Brain pericyte (primary cell): ENCODE results near the gene EPHA7.

ENCODE experiments used
- DNase-seq: peaks from one replicate; pipeline ENCODE4 v3.0.0-alpha.2; 2012; ENCODE audit warnings: low read depth, low spot score

The EPHA7 gene

DNA sequence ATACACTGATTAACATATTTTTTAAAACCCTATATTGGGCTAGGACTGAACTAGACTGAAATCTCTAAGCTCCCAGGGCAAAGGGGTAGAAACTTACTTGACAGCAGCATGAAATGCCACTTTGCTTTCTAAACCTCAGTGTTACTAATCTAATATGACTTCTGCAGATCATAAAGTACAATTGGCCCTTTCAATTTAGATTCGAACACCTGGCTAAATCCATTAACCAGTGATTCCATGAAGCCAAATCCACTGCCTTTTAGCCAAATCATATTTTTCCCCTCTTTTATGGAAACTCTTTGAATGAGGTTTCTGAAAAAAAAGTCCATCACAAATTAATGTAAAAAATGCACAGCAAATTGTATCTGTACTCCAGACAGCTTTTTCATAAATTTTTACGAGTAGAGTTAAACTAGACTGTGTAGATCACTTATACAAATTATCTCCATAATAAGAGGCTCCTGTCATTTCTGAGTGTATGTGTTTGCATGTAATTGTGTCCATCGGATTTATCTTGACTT lies 25.7 kb downstream of the EPHA7 start:
- no peak for DNase-seq

GRCh38 chr6:93392797-93393196 lies 26.6 kb downstream of the EPHA7 start:
- DNase-seq, result no peak

DNA sequence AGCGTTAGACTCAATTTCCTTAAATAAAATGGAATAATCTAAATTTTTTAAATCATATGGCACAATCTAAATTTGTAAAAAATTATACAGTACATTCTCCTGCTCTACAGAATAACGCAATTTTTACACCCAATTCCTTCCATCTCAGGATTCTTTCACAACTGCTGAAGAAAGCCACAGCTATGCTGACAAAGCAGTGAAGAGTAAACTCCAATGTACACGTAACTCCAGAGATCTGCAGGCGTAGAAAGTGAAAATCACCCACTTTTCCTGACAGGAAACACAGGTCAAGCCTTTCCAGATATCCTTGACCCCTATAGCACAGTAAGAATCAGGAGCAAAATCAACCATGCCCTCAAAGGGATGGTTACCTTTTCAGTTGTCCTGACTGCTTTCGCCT lies 27.4 kb downstream of the EPHA7 start:
- DNase-seq, result no peak

- DNase-seq, result no peak
Observed at GRCh38 chr6:93389192-93389591, 30.2 kb downstream of the EPHA7 start.

DNA sequence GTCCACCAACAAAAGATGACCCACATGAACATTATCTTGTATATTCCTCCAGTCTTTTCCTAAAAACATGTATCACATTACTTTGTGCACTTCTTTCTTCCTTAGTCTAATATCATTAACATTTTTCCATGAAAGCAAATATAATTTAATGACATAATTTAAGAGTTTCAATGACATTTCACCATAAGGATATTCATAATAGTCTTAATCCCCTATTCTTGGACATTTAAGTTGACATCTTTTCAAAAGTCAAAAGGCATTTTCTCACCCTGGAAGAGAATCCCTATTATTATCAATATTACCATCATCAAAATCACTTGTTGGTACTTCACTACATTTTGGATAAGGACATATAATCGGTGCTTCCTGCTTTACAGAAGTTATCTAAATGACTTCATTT lies 31.3 kb downstream of the EPHA7 start:
- DNase-seq, result no peak

DNA sequence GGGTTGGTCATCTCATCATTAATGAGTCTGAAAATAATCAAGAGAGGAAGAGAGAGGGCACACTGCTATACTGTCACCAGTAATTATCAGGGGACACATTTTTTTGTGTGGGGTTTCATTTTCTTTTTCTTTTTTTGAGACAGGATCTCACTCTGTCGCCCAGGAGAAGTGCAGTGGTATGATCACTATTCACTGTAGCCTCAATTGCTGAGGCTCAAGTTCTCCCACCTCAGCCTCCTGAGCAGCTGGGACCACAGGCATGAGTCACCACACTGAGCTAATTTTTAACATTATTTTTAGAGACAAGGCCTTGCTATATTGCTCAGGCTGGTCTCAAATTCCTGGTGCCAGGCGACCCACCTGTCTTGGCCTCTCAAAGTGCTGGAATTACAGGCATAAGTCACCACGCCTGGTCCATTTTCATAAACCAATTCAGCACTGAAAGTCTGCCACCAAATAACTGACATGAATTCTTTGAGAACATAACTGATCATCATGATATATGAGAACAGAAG lies 43.3 kb downstream of the EPHA7 start:
- DNase-seq, result no peak

GRCh38 chr6:93373445-93373844 lies 45.9 kb downstream of the EPHA7 start:
- no peak for DNase-seq

DNA sequence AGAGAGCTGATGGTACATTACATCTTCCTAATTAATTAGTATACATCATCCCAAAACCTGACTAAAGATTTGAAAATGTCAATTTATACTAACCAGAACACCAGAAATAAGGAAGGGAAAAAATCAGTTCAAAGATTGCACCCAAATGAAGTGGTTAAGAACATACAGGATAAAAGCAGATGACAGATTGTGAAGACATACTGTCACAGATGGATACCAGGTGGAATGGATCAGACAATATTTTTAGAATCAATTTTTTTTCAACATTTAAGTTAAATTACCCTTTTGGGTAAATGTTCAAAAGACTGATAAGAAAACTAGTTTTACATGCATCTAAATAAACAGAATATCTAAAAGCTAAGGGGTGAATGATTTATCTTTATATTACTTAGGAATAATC lies 47.6 kb downstream of the EPHA7 start:
- no peak for DNase-seq

DNA sequence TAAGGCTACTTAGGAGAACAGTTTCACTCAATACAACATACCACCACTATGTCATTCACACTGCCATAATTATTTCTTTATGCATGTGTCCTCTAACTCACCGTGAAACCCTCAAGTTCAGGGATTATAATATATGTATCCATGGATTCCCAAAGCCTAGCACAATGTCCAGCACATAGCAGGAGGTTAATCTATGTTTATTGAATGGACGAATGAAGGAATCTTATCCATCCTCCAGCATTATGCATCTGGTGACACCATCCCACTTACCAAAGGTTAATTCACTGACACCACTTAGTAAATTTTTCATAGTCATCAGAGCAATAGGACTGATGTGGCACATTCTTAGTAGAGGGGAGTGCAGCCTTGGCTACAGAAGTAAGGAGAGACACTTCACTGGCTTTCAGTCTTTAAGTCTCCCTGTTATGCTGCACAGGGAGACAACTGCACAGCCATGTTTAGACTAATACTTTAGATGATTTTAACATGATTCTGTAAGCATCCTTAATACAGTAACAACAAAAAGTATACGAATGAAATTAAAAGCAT lies 49.7 kb downstream of the EPHA7 start:
- DNase-seq, result no peak

DNA sequence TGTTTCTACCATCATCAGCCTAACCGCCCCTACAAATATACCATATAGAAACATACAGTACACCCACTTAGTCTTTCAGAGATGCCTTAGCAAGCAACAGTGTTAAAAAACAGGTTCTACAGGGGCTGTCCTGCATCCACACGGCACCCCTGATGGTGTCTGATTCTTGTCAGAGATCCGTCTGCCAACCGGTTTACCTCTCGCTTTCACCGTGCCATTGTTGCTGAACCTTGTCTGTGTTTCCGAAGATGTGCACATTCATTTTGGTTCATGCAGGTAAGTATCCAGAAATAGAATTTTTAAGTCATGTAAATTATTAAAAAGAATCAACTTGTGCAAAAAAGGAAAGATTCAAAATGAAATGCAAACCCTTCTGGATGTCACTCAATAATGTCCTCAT lies 52.9 kb downstream of the EPHA7 start:
- no peak for DNase-seq

- DNase-seq, result no peak
Observed at GRCh38 chr6:93365445-93365844, 53.9 kb downstream of the EPHA7 start.

- DNase-seq, result no peak
Observed at GRCh38 chr6:93358435-93358834, 60.9 kb downstream of the EPHA7 start.

- no peak for DNase-seq
Observed at GRCh38 chr6:93352604-93353003, 66.8 kb downstream of the EPHA7 start.

DNA sequence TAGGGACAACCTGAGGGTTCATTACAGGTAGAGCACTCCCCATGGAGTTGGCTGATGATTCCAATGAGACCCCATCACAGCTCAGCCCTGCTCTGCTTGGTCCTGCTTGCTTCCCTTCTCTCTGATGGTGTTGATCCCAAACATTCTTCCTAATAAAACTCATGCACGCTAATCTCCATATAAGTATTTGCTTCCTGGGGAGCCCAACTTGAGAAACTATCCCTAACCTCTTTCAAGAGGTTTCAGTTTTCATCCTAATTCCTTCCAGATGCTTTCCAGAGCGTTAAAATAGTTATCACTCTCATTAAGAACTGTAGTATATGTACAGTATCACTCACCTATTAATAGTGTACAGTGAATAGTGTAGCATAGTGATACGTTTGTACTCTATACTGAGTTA lies 68.1 kb downstream of the EPHA7 start:
- DNase-seq, result no peak

- no peak for DNase-seq
Observed at GRCh38 chr6:93350774-93351173, 68.6 kb downstream of the EPHA7 start.

- no peak for DNase-seq
Observed at GRCh38 chr6:93344333-93344835, 75.0 kb downstream of the EPHA7 start.

GRCh38 chr6:93343476-93343875 lies 75.9 kb downstream of the EPHA7 start:
- no peak for DNase-seq

- no peak for DNase-seq
Observed at GRCh38 chr6:93341900-93342613, 77.3 kb downstream of the EPHA7 start.

DNA sequence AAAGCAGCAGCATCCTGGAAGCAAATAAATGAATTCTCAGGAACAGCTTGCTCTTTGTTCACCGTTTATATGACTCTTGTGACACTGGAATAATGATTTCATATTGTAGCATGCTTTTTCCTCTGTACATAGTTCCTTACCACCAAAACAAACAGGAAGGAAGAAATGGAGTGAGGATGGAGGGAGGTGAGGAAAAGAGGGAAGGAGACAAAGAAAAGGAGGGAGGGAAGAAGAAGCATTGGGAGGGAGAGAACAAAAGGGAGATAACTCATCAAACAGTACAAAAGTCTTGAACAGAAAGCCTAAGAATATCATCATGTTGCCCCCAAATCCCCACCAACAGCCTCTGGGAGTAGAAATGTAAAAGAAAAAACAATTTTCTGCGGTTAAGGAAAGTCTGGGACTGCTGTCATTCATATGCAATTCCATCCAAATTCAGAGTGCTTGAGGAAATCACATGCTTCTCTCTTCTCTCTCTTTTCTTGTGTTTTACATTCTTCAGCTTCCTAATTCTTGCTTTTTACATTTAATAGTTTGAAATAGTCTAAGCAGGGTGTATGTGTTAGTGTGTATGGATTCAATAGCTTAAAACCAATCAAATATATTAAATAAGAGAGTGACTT lies 81.5 kb downstream of the EPHA7 start:
- no peak for DNase-seq

GRCh38 chr6:93337014-93337413 lies 82.3 kb downstream of the EPHA7 start:
- no peak for DNase-seq

- no peak for DNase-seq
Observed at GRCh38 chr6:93329301-93330000, 89.9 kb downstream of the EPHA7 start.

DNA sequence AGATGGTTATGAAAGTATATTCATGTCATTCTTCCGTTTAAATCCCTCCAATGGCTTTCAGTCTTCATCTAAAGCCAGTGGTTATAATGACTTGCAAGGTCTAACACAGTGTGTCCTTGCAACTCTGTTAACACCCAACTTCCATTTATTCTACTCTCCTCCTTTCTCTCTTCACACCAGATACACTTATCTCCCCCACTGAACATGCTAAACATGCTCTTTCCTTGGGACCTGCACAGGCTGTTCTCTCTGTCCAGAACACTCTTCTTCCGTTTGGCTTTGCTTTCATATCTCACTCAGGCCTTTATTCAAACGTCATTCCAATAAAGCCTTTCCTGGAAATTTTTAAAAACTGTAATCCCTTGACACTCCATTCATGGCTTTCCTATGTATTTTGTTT lies 91.5 kb downstream of the EPHA7 start:
- no peak for DNase-seq
